ENCODE data around the gene SLC35A5.

SLC35A5 gene

DNA sequence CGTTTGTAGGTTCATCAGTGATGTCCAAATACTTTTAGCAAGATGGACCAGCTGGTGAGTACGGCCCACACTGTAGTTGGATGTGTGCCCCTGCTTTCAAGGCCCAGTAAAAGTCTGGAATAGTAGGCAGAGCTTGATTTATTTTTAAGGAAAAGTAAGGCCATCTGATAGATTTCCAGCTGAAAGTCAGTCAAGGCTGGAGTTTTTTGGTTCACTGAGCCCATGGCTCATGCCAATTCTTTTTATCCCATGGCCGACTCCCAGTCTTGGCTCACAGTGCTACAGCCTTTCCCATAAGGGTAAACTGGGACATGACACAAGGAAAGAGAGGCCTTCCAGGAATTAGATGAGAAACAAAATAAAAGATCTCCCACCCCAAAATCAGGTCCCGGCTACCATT, 65.6 kb downstream of the SLC35A5 start:
- no peak for DNase-seq (ENCODE audit: low spot score)

- DNase-seq (ENCODE audit: low spot score) = no peak
Observed at GRCh38 chr3:112627919-112628466, 66.1 kb downstream of the SLC35A5 start.

DNA sequence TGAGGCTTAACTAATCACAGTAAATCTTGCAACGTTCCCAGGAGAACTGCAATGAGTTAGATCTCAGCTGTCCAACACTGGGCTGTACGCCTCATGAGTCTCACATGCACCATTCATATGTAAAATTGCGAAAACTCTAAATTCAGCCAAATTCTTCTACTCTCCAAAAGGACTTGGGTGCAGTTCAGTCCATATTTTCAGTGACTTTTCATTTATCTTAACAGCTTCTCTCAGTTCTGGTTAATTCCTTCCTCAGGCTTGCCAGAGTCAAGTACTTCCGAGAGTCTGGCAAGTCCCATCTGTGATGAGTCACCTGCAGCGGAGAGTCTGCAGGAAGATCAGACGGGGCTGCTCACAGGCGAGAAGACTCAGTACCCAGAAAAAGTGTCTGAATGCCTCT, 67.6 kb downstream of the SLC35A5 start:
- no peak for DNase-seq (ENCODE audit: low spot score)

GRCh38 chr3:112631257-112631656, 69.4 kb downstream of the SLC35A5 start:
- no peak for DNase-seq (ENCODE audit: low spot score)

- no peak for DNase-seq (ENCODE audit: low spot score)
Observed at GRCh38 chr3:112632596-112632995, 70.8 kb downstream of the SLC35A5 start.

- DNase-seq (ENCODE audit: low spot score) = no peak
Observed at GRCh38 chr3:112633191-112633590, 71.3 kb downstream of the SLC35A5 start.

DNA sequence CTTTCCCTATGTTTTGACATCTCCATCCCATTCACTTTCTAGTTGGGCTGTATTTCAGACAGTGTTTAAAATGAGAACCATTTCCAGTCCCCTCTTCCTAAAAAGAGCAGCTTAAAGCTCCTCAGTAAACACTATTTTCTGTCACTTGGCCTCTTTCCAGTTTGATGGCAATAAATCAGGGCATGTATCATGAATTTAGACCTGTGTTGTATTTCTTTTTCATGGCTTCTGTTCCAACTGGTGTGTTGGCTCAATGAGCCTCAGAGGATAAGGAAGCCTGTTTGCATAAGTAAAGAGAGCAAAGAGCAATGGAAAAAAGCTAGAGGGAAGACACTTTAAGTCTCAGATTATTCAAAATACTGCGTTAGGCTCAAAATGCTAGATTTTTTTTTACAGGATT, 71.9 kb downstream of the SLC35A5 start:
- no peak for DNase-seq (ENCODE audit: low spot score)

DNA sequence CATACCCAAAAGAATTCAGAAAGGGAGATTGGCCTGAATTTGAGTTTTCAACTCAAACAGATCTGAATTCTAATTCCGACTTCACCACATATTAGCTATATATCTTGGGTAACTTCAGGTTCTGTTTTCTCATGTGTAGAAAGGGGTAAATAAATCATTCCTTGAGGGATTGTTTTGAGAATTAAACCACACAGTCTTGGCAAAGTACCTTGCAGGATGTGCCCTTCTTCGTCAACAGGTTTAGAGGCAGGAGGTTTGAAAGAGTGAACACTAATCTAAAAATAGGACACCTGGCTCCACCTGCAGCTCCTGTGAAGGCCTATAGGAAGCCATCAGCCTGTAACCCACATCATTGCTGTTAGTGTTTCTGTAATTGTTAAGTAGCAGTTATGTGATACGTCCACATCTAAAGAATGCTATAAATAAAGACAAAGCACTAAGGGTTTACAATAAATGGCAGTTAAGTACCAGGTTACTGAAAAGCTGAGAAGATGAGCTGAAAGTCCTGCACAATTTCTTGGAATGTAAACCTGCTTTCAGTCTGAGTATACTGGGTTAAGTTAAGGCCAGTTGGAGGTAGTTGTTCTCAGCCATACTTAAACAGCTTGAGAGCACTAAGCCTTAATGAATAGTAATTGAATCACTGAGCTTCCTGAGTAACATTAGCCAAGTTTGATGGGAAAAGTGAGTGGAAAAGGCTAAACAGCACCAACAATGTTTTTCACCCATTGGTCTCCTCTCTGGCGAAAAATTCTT, 73.1 kb downstream of the SLC35A5 start:
- no peak for DNase-seq (ENCODE audit: low spot score)

Measured in iPS-NIHi11 (cell line).